HepG2 (cell line): Measurements from ENCODE around the gene MCM8. TPM values are rescaled to one million over a fixed set of nuclear protein-coding genes. Genes with fewer than 3 reads are reported as not detected.

Experiments used
- ATAC-seq: fragments of 200-7000 bp; cut with Tn5 transposase; 3 replicates; pipeline ENCODE4 v1.9.1; 2020; ENCODE audit warnings: mild to moderate bottlenecking, moderate library complexity
- BruUV-seq: library from RNA; stranded (reverse); fragments of 400-500 nt; replicated peaks from 2 replicates; lab custom pipeline; 2021; lab: Mats Ljungman, UMichigan
- CTCF ChIA-PET: fragments of 300-600 bp; formaldehyde crosslinking; extraction: SDS; loops from one replicate; lab custom pipeline; 2021; ENCODE audit warnings: low total read pairs, inconsistent platforms, low intra/inter-chr PET ratio; lab: Yijun Ruan, JAX
- POLR2A ChIA-PET: fragments of 350-600 bp; sonication (Branson Sonifier 250); formaldehyde crosslinking; loops from one replicate; lab custom pipeline; 2020; ENCODE audit warnings: antibody characterized with exemption, inconsistent platforms; lab: Yijun Ruan, JAX
- DNase-seq: peaks from one replicate; pipeline ENCODE4 v3.0.0-alpha.2; 2015; ENCODE audit warnings: low spot score
- FAIRE-seq: peaks from 3 replicates; lab custom pipeline; 2011; peaks lifted over from hg19 to GRCh38; lab: Jason Lieb, UNC
- H2AFZ ChIP-seq: one replicate; pipeline ENCODE4 v1.6.1; 2011; ENCODE audit warnings: low read length, inconsistent platforms
- H3K27ac ChIP-seq: fragments of 300-600 bp; 3 replicates; pipeline ENCODE4 v1.8.0; 2011; ENCODE audit warnings: mixed run types, mild to moderate bottlenecking, mixed read lengths, low read length, inconsistent platforms; ENCODE audit not compliant: insufficient read depth; ENCODE audit errors: extremely low read length
- H3K27me3 ChIP-seq, 2 experiments: fragments of 200-600 bp in 1 of 2; 2 replicates in 1 of 2; 3 replicates in 1 of 2; pipeline versions ENCODE4 v1.6.0 to v1.8.0; 2011; ENCODE audit warnings: low read length in 2 of 2, mild to moderate bottlenecking in 2 of 2, moderate library complexity in 2 of 2, inconsistent platforms in 1 of 2; ENCODE audit not compliant: insufficient read depth in 2 of 2, control insufficient read depth in 1 of 2
- H3K36me3 ChIP-seq, 2 experiments: fragments of 200-600 bp in 1 of 2; replicated peaks in 1 of 2; 2 replicates in 1 of 2; 3 replicates in 1 of 2; pipeline versions ENCODE4 v1.5.1 to v1.8.0; 2011; ENCODE audit warnings: low read length in 2 of 2, inconsistent platforms in 1 of 2; ENCODE audit not compliant: insufficient read depth in 2 of 2, control insufficient read depth in 1 of 2
- H3K4me1 ChIP-seq: 2 replicates; pipeline ENCODE4 v1.5.1; 2012; ENCODE audit warnings: low read length, inconsistent platforms; ENCODE audit not compliant: insufficient read depth
- H3K4me2 ChIP-seq: 2 replicates; pipeline ENCODE4 v1.6.0; 2011; ENCODE audit warnings: low read depth, low read length, inconsistent platforms
- H3K4me3 ChIP-seq, 3 experiments: fragments of 200-600 bp in 1 of 3; sonication (generic), shearing (Covaris generic) in 1 of 3; replicated peaks in 1 of 3; 2 replicates each; pipeline ENCODE4 v1.5.1; 2011 to 2016; ENCODE audit warnings: low read length in 3 of 3, inconsistent platforms in 2 of 3, low read depth in 2 of 3, mild to moderate bottlenecking in 2 of 3, control low read depth in 1 of 3, mixed read lengths in 1 of 3; ENCODE audit not compliant: insufficient read depth in 1 of 3
- H3K79me2 ChIP-seq: one replicate; pipeline ENCODE4 v1.6.1; 2011; ENCODE audit warnings: low read length, inconsistent platforms; ENCODE audit not compliant: insufficient read depth
- H3K9ac ChIP-seq: 2 replicates; pipeline ENCODE4 v1.6.0; 2011; ENCODE audit warnings: mild to moderate bottlenecking, low read depth, low read length, inconsistent platforms; ENCODE audit not compliant: insufficient read depth
- H3K9me3 ChIP-seq: 2 replicates; pipeline ENCODE4 v1.5.1; 2012; ENCODE audit warnings: mild to moderate bottlenecking, low read length
- H4K20me1 ChIP-seq: 2 replicates; pipeline ENCODE4 v1.6.0; 2011; ENCODE audit warnings: inconsistent platforms, mild to moderate bottlenecking, low read length, moderate library complexity; ENCODE audit not compliant: insufficient read depth
- ARNT2 ChIP-seq: sonication (generic); formaldehyde crosslinking; IDR thresholded peaks from 2 replicates; pipeline ENCODE4 v1.8.0; 2022; ENCODE audit warnings: mild to moderate bottlenecking, low read depth, missing genetic modification reagents, moderate library complexity
- EED ChIP-seq: sonication (generic); formaldehyde crosslinking; IDR thresholded peaks from 2 replicates; pipeline ENCODE4 v1.5.0; 2020; ENCODE audit warnings: mild to moderate bottlenecking, missing genetic modification reagents
- KAT7 ChIP-seq: IDR thresholded peaks from 2 replicates; pipeline ENCODE4 v1.6.1; 2018; ENCODE audit warnings: borderline replicate concordance, missing compliant biosample characterization
- KDM6A ChIP-seq: IDR thresholded peaks from 2 replicates; pipeline ENCODE4 v1.6.1; 2016; ENCODE audit warnings: low read depth
- MYPOP ChIP-seq: sonication (generic); formaldehyde crosslinking; IDR thresholded peaks from 2 replicates; pipeline ENCODE4 v1.8.1; 2023; ENCODE audit warnings: mild to moderate bottlenecking, moderate library complexity, missing genetic modification reagents
- PHB2 ChIP-seq: fragments of 450-650 bp; IDR thresholded peaks from 2 replicates; pipeline ENCODE4 v1.6.1; 2018; ENCODE audit not compliant: partially characterized antibody
- RXRA ChIP-seq: sonication (generic); formaldehyde crosslinking; IDR thresholded peaks from 2 replicates; pipeline ENCODE4 v1.5.1; 2020; ENCODE audit warnings: missing genetic modification reagents
- SNAPC2 ChIP-seq: sonication (generic); formaldehyde crosslinking; IDR thresholded peaks from 2 replicates; pipeline ENCODE4 v1.8.1; 2022; ENCODE audit warnings: mild to moderate bottlenecking, missing genetic modification reagents
- ZBTB10 ChIP-seq: sonication (generic); formaldehyde crosslinking; IDR thresholded peaks from 2 replicates; pipeline ENCODE4 v1.4.0; 2020; ENCODE audit warnings: missing genetic modification reagents, borderline replicate concordance
- ZFAT ChIP-seq: sonication (generic); formaldehyde crosslinking; conservative IDR thresholded peaks from 2 replicates; pipeline ENCODE4 v1.8.1; 2023; ENCODE audit warnings: missing genetic modification reagents, inconsistent platforms
- ZNF251 ChIP-seq: sonication (generic); formaldehyde crosslinking; IDR thresholded peaks from 2 replicates; pipeline ENCODE4 v1.9.0; 2021; ENCODE audit warnings: mild to moderate bottlenecking, missing genetic modification reagents
- ZNF430 ChIP-seq: sonication (generic); formaldehyde crosslinking; IDR thresholded peaks from 2 replicates; pipeline ENCODE4 v1.9.0; 2021; ENCODE audit warnings: mild to moderate bottlenecking, missing genetic modification reagents
- ZNF431 ChIP-seq: sonication (generic); formaldehyde crosslinking; IDR thresholded peaks from 2 replicates; pipeline ENCODE4 v1.9.0; 2022; ENCODE audit warnings: missing genetic modification reagents, low read depth, mild to moderate bottlenecking, borderline replicate concordance
- ZNF563 ChIP-seq: sonication (generic); formaldehyde crosslinking; IDR thresholded peaks from 2 replicates; pipeline ENCODE4 v1.8.0; 2022; ENCODE audit warnings: mild to moderate bottlenecking, moderate library complexity, missing genetic modification reagents
- WGBS: methylation state at CpG from one replicate; pipeline ENCODE4 v1.1.6; 2017; ENCODE audit warnings: low lambda C conversion rate; 5-methylcytosine and 5-hydroxymethylcytosine counted together
- in situ Hi-C: cut with HindIII; loops from 2 replicates; pipeline ENCODE4 v1.10.0; 2017; ENCODE audit warnings: low pct_unique_long_range_greater_than_20kb; ENCODE audit not compliant: extremely low pct_ligation_motif_present
- intact Hi-C: fragments of 100-400 bp; cut with micrococcal nuclease; formaldehyde crosslinking; loops from one replicate; pipeline ENCODE4 v1.10.0; 2022; ENCODE audit not compliant: unreplicated experiment
- polyA plus RNA-seq, 8 experiments: library from polyadenylated mRNA; depleted of rRNA in 3 of 8; stranded (reverse) in 7 of 8; unstranded in 1 of 8; fragments of >200 nt; fragmentation: Illumina TruSeq in 4 of 8; extraction: Trizol in 4 of 8; gene quantifications; 2 replicates each; pipeline versions ENCODE4 v1.2.1 to v1.2.3, GENCODE V29; 2011 to 2016; ENCODE audit warnings: low read depth in 4 of 8, missing spikeins in 1 of 8, mixed read lengths in 1 of 8; ENCODE audit not compliant: insufficient read depth in 1 of 8
- total RNA-seq, 5 experiments: library from RNA; depleted of rRNA; stranded (reverse); fragments of >200 nt; fragmentation: Illumina TruSeq; extraction: Trizol; gene quantifications; 2 replicates each; pipeline ENCODE4 v1.2.3, GENCODE V29; 2016; ENCODE audit warnings: low read depth in 1 of 5
- TF ChIP-seq, protein P1 (sequence below): IDR thresholded peaks from 2 replicates; pipeline ENCODE4 v1.6.1; 2016; ENCODE audit warnings: mild to moderate bottlenecking, missing biosample characterization, missing genetic modification reagents

MCM8 gene
- total and polyA plus RNA-seq, 2 of the 13 experiments (the other 11 are each of a cell fraction or from before 2014, with no cell fraction given): 11.5 to 59.3 TPM

- TF ChIP-seq EED (CRISPR knock-in tag) (no peak), PHB2 (no peak), ZFAT (CRISPR knock-in tag) (no peak), SNAPC2 (CRISPR knock-in tag) (no peak), KDM6A (CRISPR knock-in tag) (no peak), ZNF431 (no peak), KAT7 (CRISPR knock-in tag) (no peak)
- TF ChIP-seq, protein P1, sequence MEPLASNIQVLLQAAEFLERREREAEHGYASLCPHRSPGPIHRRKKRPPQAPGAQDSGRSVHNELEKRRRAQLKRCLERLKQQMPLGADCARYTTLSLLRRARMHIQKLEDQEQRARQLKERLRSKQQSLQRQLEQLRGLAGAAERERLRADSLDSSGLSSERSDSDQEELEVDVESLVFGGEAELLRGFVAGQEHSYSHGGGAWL (CRISPR knock-in tag): no peak
- TF ChIP-seq, all 625 proteins: peak for 0
Measured at GRCh38 chr20:6017880-6018279, 67.4 kb downstream of the MCM8 start (continued).

GRCh38 chr20:6024768-6025167 is 74.3 kb downstream of the MCM8 start:
- H3K4me3 ChIP-seq: no peak overlapping the region
- FAIRE-seq: no peak
- TF ChIP-seq RXRA (CRISPR knock-in tag) (no peak), ZNF430 (CRISPR knock-in tag) (no peak), ZNF563 (no peak), ZBTB10 (CRISPR knock-in tag) (no peak), ZNF251 (CRISPR knock-in tag) (no peak), ARNT2 (CRISPR knock-in tag) (no peak), MYPOP (CRISPR knock-in tag) (no peak)
- H4K20me1 ChIP-seq: peaks cover 18% of the 10 kb centered on the region; the same call in 1 of the 2 replicates
- H3K9me3 ChIP-seq: peaks cover 6% of the 10 kb centered on the region; the same call in 1 of the 2 replicates
- POLR2A ChIA-PET: interaction anchor here (1.3 to 1.4 kb wide), 2 partner anchors 13 to 16 kb away, joined by 3 read pairs; no protein-coding TSS in a partner anchor
- H3K36me3 ChIP-seq: peaks cover 24 to 66% of the 10 kb centered on the region in 2 experiments
- peaks cover 75% of the 10 kb centered on the region for H3K79me2 ChIP-seq
- H3K4me1 ChIP-seq: no peaks in the 10 kb centered on the region
- no peak for ATAC-seq
- no peak overlapping the region for H3K4me2 ChIP-seq
- H3K27me3 ChIP-seq: no peaks in the 10 kb centered on the region
- intact Hi-C loops: no loop called here
- in situ Hi-C loops: no loop called here
- DNase-seq: no peak
- BruUV-seq: no TSS peak
- no peak overlapping the region for H3K9ac ChIP-seq
- 98% methylated on average over 1 of the region's 1 CpG for WGBS
- no peak overlapping the region for H3K27ac ChIP-seq
- CTCF ChIA-PET: no interaction called here
- H2AFZ ChIP-seq: no peak overlapping the region
